NCI-H345 (cell line): ENCODE measurements around the gene MAMLD1.
A peak's percentile ranks its signal among the peaks of the same experiment; 100 is the strongest.
"Not testable (repeated sequence)": the region's sequence is repeated elsewhere in the genome, so short reads cannot be mapped to it uniquely, and the experiment has no call there.

Experiments
- DNase-seq: peaks from one replicate; lab custom pipeline; 2025; lab: John Stamatoyannopoulos, UW

The MAMLD1 gene, protein sequence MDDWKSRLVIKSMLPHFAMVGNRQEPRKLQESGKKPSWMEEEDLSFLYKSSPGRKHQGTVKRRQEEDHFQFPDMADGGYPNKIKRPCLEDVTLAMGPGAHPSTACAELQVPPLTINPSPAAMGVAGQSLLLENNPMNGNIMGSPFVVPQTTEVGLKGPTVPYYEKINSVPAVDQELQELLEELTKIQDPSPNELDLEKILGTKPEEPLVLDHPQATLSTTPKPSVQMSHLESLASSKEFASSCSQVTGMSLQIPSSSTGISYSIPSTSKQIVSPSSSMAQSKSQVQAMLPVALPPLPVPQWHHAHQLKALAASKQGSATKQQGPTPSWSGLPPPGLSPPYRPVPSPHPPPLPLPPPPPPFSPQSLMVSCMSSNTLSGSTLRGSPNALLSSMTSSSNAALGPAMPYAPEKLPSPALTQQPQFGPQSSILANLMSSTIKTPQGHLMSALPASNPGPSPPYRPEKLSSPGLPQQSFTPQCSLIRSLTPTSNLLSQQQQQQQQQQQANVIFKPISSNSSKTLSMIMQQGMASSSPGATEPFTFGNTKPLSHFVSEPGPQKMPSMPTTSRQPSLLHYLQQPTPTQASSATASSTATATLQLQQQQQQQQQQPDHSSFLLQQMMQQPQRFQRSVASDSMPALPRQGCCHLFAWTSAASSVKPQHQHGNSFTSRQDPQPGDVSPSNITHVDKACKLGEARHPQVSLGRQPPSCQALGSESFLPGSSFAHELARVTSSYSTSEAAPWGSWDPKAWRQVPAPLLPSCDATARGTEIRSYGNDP

DNA sequence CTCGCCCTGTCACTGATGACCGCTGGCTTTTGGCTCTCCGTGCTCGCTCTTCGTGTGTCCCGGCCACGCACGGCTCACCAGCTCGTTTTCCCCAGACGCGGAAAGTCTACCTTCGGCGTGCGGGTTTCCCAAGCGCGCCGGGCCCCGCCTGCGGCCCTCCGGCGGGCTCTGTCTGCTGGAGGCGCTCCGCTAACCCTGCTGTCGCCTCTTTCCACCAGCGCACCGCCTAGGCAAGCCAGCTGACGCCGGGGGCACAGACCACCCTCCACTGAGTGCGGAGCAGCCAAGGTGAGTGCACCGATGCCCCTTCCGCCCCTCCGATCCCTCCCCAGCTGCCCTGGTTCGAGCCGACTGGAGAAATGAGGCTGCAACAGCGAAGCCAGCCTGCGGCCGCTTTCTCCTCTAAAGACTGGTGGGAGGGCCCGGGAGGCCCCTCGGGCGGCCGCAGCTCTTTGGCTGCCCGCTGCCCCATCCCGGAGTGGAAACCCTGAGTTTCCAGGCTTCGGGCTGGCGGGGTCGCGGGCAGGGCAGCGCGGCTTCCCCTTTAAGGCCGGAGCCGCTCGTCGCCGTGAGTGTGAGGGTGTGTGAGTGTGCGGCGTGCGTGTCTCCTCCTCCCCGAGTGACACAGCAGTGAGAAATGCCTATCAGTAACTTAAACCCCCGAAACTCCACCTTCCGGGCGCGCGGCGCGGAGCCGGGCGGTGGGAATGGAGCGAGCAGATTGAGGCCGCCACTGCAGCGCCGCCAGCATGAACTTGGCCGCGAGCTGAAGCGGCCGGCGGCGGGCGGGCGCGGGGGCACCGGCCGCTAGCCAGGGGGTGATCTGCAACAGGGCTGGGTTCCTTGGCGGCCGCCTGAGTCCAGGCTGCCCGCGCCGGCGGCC, at the start of gene MAMLD1:
TSS of gene MAMLD1 (plus strand) at position 719 of the 883 bp plus-strand sequence. CDS start 82,200 bp downstream, outside the sequence.
- peak; percentile 3 for DNase-seq

DNA sequence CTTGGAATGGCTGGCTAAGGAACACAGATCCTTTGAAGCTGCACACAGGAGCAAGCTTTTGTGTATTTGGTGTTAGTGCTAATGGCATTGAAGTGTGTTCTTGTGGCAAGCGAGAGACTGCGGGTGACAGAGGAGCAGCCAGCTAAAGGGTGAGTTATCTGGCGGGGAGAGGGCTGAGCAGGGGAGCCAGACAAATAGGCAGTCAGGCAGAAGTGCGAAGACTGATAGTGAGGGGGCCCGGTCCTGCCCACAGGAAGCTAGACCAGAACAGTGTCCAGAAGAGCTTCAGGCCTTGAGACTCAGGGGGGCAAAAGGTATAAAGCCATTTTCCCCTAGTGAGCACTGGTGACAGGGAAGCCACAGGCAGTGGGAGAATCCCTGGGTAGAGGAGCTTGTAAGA, 49.6 kb upstream of the MAMLD1 start:
- no peak for DNase-seq

DNA sequence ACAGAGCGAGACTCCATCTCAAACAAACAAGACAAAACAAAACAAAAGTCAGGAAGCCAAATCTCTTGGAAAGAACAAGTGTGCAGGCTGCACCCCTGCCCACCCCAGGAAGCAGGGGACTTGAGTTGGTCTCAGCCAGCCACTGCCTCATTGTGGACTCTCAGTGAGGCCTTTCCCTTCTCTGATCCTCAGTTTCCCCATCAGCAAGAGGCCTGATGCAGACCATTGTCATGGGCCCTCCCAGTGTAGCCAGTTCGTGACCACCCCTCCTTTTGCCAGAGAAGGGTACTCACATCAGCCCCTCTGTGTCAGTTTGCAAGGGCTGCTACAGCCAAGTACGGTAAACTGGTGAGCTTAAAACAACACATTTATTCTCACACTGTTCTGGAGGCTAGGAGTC, 48.9 kb upstream of the MAMLD1 start:
- DNase-seq: no peak

DNA sequence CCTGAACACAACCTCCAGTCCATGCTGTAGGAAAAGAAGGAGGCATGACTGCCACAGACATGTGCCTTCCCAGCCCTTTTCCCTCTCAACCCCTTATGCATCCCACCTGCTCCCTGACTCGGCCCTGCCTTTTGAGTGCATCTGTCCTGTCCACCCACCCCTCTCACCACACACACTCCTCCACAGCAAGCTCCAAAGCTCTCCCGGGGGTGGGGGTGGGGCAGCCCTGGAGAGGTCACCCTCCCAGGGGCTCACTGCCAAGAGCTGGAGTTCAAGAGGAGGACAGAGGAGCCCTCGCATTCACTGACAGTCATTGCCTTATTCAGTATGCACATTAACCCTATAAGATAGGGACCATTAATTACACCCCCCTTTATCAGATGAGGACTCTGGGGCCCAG, 46.6 kb upstream of the MAMLD1 start:
- no peak for DNase-seq

DNA sequence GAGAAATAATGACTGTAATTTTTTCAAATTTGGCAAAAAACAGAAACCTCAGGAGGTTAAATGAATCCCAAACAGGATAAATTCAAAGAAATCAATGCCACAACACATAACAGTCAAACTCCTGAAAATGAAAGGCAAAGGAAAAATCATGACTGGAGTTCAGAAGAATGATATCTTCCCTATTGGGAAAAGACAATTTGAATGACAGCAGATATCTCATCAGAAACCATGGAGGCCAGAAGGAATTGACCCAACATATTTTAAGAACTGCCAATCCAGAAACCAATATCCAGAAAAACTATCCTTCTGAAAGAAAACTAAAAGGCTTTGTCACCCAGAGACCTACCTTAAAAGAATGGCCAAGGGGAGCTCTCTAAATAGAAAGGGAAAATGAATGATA, 40.1 kb upstream of the MAMLD1 start:
- no peak for DNase-seq

DNA sequence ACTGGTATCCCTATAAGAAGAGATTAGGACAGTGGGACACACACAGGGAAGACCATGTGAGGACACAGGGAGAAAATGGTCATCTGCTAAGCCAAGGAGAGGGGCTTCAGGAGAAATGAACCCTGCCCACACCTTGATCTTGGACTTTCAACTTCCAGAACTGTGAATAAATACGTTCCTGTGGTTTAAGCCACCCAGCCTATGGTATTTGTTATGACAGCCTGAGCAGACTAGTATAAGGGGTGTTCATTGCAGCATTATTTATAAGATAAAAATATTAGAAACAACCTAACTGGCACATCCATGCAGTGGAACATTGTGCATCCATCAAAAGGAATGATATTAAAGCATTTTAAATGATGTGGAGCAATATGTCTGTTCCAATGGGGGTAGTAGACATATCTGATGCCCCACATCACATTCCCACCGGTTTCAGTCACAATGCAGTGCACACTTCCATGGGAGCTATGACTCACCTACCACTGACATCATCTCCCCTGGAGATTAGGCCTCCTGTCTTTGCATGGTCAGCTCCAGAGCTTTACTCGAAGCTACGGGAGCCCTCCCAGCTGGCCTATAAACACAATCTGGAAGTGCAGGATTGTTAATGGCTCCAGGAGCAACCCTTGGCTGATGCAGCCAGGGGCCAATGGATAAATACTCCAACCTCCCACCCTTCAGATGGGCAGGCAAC, 38.9 kb upstream of the MAMLD1 start:
- DNase-seq: no peak

DNA sequence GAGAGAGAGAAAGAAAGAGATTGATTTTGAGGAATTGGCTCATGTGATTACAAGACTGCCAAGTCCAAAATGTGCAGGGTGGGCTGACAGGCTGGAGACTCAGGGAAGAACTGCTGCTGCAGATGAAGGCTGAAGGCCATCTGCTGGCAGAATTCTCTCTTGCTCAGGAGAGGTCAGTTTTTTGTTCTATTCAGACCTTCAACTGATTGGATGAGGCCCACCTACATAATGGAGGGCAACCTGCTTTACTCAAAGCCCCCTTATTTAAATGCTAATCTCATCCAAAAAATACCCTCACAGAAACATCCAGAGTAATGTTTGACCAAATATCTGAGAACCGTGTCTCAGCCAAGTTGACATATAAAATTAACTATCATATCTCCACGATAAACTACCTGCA, 38.2 kb upstream of the MAMLD1 start:
- DNase-seq: no peak

DNA sequence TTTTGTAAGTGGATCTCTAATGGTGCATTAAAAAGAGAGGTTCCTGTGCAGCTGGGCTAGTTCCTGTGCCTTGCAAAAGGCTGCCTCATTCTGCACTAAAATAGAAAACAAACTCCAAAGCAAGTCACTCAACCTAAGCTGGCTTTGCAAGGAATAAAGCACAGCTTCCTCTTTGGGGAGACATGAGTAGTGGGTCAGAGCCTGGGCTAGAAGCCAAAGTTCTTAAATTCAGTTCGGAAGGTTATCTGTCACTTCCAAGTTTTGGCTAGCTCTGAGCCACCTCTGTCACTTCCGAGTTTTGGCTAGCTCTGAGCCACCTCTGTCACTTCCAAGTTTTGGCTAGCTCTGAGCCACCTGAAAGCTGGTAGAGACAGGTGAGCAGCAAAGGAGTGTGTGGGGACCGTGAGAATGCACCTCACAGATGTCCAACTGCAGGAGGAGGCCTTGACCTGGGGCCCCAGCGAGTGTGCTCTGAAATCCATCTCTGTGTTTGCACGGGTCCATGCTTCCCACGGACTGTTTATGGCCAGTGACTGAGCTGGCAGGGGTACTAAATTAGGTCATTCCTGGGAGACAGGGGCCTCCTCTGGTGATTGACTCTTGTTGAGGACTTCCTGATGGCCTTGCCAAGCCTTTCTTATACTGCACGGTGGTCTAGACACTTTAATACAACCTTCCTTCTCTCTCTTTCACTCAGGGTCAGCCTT, 36.4 kb upstream of the MAMLD1 start:
- no peak for DNase-seq

DNA sequence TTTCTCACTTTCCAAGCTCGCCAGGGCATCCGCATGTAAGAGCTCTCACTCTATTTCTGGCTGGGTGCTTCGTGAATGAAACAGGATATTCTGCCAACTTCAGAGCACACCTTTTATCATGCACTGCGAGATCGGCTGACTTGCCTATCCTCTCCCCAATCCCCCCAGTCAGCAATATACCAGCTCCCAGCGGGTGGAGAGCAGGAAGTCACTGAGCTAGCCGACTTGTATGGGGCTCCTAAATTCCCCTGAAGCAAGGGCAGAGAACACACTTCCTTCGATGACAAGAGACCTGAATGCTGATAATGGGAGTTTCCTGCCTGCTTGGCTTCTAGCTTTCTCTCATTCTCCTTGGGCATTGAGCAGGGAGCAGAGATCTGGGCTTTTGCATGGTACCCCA, 33.8 kb upstream of the MAMLD1 start:
- no peak for DNase-seq

DNA sequence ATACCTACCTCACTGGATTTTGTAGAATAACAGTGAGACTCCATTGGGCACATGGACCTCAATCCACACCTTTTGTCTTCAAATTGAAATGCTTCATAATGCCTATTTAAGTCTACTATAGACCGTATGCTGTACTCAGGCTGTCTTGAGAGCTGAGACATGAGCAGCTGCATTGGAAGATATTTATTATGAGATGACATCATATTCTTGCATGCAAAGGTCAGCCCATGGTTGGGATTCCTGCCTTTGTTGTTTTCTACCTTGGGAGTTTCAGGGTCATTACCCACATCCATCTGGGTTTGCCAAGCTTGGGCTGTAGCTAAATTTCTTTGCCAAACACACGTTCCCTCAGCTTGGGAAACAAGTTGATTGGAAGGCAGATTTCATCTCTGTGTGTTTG, 33.2 kb upstream of the MAMLD1 start:
- no peak for DNase-seq

DNA sequence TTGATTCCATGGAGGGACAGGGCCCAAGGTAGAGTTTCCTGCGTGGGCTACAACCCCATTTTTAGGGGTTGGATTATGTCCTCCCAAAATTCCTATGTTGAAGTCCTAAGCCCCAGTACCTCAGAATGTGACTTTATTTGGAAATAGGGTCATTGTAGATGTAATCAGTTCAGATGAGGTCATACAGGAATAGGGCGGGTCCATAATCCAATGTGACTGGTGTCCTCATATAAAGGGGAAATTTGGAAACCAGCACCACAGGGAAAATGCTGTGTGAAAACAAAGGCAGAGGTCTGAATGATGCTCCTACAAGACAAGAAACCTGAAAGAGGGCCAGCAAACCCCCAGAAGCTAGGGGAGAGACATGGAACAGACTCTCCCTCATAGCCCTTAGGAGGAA, 31.1 kb upstream of the MAMLD1 start:
- no peak for DNase-seq

DNA sequence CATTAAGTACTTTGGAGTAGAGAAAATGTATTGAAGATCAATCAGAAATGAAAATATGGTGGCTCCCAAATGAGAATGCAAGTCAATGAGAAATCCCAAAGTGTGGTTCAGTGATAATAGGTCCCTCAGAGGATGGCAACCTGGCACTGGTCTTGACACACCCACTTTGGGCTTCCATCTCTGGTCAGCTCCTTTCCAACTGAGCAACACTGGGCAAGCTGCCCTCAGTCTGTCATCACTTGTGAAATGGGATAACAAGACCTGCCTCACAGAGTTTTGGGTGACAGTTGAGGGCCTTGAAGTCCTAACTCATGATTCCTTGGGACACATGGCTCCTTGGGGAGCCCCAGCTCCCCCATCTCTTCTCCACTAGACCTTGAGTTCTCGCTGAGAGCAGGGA, 29.0 kb upstream of the MAMLD1 start:
- DNase-seq: no peak

DNA sequence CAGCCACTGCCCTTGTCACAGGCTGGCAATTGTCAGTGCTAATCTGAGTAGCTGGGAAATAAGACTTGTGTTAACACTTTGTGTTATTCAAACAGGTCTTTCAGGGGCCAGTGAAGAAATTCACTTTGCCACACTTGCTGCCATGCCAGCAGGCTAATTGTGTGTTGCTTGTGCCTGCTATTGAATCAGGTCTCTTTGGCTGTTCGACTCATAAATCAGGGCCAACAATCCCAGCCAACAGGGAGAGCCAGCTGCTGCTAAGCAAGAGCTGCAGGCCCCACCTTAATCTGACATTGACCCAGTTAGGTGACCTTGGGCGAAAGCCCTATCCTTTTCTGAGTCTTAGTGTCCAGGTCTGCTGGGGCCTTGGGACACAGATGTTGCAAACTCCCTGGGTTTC, 28.1 kb upstream of the MAMLD1 start:
- no peak for DNase-seq

DNA sequence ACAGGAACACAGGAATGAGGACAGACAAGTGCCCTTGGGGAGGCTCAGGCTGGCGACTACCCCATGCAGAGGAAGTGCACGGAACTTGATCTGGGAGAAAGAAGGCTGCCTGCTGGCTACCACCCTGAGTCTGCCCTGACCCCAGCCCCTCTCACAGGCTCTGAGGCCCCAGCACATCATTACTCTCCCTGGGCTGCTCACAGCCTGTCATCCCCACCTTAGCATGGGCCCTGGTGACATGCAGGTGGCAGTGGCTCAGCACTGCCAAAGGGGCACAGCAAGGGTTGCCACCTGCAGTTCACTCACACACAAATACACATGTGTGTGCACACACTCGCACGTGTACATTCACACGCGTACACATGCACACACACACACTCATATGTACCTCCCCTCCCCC, 26.1 kb upstream of the MAMLD1 start:
- DNase-seq: no peak

DNA sequence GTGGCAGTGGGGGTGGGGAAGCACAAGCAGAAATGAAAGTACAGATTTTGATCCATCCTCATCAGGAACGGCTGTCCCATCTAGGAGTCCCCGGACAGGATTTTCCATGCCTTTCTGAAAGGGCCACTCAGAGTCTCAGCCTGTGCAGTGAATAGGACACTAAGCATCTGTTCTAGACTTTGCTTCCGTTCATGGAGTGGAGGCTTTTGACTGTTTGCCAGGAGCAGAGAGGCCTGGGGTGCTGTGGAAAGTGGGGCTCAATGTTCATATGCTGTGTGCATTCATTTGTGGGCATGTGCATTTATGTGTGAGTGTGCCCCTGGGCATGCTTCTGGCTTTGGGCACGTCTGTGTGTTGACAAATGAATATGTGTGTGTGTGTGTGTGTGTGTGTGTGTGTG, 25.6 kb upstream of the MAMLD1 start:
- DNase-seq: no peak

DNA sequence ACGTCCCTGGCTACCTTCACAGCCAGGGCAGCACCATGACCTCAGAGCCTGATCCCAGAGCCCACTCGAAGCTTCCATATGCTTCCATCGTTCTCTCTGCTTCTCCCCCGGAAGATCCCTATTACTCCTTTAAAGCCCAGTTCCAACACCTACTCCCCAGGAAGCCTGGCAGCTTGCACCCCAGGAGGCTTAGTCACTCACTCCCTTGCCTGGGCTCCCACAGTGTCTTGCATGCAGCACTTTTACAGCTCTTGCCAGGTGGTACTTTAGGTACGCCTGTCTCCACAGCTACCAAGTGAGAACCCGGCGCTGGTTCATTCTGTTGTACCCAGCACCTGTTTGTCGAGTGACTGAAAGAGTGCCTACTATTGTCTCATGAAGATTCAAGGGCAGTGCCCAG, 24.5 kb upstream of the MAMLD1 start:
- DNase-seq: no peak

DNA sequence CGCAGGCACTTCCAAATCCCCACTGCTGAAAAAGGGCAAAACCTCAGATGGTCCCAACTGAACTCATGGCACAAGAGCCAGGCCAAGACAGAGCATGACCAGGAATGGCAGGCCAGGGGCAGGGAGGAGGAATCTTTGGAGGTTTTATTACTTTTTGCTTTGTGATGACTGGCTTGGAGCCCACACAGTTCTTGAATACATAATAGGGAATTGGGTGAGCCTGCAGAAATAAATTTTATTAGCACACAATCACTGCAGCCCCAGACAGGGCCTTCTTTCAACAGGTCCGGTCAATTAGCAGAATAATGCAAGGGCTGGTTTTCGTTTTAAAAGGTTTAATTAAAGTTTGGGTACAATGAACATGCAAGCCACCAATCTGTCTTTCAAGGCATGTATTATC, 23.4 kb upstream of the MAMLD1 start:
- no peak for DNase-seq

DNA sequence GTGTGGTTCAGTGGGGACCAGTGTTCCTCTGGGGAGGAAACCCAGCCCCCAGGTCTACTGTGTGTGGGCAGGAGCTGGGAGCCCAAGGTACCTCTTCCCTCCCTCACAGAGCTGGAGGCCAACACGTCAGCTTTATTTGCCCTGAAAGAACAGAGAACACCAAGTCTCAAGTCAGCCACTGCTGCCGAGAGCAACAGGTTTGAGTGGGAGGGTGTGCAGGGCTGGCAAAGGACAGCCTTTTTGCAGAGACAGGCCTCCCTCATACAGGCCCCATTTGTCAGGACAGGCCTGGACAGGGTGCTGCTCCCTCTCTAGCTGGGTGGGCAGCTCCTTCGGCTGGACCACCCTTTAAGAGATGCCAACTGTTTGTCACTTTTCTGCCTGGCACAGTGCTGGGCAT, 22.8 kb upstream of the MAMLD1 start:
- DNase-seq: not testable (repeated sequence)

DNA sequence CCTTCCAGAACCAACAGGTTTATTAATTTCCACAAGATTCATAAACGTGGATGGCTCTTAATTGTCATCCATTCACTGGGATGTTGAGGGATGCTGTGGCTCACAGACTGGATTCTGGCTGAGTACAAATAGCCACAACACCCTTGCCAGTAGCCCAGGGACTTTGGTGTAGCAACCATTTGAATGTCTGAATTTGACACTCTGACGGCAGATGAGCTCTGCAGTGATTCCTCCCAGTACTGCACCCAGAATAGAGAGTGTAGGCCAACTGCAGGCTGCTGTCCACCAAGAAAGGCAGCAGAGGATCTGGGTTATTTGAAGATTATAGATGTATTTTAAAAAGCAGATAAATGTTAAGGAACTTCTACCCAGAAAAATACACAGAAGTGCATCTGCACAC, 15.6 kb upstream of the MAMLD1 start:
- DNase-seq: no peak

DNA sequence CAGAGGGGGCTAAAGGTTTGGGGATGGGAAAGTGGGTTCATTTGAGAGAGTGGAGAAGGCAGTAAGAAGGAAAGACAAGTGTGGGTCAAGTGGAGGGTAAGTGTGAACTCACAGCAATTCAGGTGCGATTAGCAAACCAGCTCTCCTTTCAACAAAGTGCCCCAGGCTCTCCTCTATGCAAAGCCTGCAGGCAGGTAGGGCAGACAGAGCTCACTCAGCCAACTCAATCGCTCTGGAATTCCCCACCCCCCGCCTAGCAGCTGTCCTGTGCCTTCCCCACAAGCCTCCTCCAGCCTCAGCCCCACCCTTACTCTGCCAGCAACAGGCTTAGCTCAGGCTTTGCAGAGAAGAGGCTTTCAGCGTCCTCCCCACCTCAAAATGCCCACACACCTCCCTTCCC, 14.8 kb upstream of the MAMLD1 start:
- DNase-seq: no peak

DNA sequence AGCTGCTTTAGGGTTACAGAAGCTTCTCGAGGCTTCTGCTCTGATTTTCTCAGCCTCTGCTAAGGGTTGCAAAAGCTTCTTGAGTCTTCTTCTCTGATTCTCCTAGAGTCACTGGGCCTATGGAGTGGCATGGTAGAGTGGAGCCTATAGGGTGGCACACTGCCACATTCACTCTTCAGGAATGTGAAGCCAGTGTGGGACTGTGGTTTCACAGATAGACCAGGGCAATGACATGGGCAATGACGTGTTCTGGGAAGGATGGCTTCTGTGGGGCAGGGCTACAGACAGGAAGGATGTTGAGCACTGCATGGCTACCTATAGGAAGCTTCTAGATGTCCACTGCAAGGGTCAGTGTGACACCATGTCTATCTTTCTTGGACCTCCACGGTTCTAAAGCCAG, 11.0 kb upstream of the MAMLD1 start:
- DNase-seq: no peak
